ENCODE measurements around the gene SLC1A2. TPM values are rescaled to one million over a fixed set of nuclear protein-coding genes. Genes with fewer than 3 reads are reported as not detected.

The SLC1A2 gene
- total RNA-seq, 2 donors from 2014 or later: 0.10 to 0.13 TPM

DNA sequence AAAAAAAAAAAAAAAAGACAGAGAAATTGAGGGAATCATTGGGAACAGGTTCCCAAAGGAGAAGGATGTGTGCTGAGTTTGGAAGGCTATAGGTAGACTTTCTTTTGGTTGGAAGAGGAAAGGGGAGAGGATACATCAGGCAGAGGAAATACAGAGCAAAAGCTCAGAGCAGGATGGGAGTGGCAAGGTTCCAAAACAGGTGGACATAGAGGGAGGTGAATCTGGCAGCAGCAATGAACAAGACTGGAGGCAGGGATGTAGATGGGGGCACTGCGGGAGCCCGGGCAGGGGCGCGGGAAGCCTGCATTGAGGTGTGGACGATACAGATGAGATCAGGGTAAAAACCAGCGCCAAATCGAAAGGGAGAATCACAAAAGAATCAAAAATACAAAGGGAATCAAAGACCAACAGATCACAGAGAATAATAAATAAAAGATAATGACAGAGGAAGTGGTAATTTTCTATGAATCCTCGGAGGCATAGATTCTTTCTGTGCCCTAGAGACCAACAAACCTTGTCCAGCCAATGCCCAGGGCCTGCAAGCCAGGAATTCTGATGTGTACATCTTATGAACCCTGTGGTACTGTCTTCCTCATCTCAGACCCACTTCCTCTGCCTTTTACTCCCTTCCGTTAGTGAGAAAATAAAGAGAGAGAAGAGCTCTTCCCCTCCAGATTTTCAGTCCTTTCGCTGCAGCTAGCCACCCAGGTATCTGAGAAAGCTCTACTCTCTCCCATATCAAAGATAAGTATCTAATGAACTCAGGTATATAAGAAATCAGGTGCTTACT, 70.3 kb downstream of the SLC1A2 start:
- TF ChIP-seq, protein P1, sequence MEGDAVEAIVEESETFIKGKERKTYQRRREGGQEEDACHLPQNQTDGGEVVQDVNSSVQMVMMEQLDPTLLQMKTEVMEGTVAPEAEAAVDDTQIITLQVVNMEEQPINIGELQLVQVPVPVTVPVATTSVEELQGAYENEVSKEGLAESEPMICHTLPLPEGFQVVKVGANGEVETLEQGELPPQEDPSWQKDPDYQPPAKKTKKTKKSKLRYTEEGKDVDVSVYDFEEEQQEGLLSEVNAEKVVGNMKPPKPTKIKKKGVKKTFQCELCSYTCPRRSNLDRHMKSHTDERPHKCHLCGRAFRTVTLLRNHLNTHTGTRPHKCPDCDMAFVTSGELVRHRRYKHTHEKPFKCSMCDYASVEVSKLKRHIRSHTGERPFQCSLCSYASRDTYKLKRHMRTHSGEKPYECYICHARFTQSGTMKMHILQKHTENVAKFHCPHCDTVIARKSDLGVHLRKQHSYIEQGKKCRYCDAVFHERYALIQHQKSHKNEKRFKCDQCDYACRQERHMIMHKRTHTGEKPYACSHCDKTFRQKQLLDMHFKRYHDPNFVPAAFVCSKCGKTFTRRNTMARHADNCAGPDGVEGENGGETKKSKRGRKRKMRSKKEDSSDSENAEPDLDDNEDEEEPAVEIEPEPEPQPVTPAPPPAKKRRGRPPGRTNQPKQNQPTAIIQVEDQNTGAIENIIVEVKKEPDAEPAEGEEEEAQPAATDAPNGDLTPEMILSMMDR (IDR thresholded peaks at IDR 0.05): no peak
- H3K4me1 ChIP-seq: no peaks in the 10 kb centered on the region
- no peaks in the 10 kb centered on the region for H3K27me3 ChIP-seq
- no peak for DNase-seq
- H3K27ac ChIP-seq: no peak overlapping the region
- intact Hi-C loops (cut with DNase I): no loop called here
- H3K4me3 ChIP-seq: no peak overlapping the region
- no peaks in the 10 kb centered on the region for H3K9me3 ChIP-seq
- H3K9ac ChIP-seq (ENCODE audit: low read depth in 2 of 2, low read length in 2 of 2): no peak overlapping the region
- no peaks in the 10 kb centered on the region for H3K36me3 ChIP-seq

DNA sequence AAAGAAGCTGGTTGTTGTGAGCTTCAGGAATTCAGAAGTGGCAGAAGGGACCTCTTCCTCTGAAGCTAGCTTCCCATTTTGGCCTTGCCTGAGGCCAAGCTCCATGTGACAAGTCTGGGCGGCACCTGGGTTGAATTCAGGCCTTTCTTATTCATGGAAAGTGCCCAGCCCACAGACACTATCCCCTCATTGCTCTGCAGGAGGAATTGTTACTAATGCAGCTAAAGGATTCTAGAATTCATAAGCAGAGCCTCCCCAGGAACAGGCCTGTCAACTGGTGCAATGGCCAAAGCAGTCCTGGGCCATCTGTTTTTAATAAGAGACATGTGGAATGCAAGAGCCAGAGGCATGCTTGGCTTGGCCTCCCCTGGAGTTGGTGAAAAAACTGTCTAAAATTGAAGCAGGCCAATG, 71.4 kb downstream of the SLC1A2 start:
- Histone ChIP-seq H3K36me3 (no peaks in the 10 kb centered on the region), H3K9ac (ENCODE audit: low read depth in 2 of 2, low read length in 2 of 2) (no peak overlapping the region), H3K27me3 (no peaks in the 10 kb centered on the region), H3K4me1 (no peaks in the 10 kb centered on the region), H3K9me3 (no peaks in the 10 kb centered on the region), H3K4me3 (no peak overlapping the region), H3K27ac (no peak overlapping the region)
- no peak for DNase-seq
- intact Hi-C loops (cut with DNase I): no loop called here
- TF ChIP-seq, protein P1 (IDR thresholded peaks at IDR 0.05): no peak

DNA sequence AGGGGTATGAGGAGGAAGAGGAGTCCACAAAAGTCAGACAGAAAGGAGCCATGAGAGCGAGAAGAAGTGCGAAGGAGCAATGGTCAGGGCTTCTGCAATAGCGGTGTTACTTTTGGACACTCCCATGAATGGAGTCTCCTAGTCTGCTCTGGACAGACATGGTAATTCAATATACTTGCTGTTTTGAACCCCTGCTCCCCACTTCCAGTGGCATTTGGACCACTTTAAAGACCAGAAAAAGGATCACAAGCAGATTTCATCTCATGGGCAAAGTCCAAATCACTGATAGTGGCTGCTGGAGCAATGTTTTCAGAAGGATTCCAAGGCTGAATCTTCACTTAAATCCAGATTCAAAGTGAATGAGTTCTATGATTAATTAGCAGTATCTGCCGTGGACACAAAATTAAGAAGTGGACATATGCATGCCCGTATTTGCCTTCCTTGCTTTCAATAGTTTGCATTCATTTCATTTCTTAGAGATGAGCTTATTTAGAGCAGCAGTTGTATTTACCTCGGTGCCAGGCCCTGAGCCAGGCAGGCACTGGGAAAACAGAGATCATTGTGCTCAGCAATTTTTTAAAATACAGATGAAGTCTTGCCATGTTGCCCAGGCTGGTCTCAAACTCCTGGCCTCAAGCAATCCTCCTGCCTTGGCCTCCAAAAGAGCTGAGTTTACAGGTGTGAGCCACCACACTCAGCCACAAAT, 72.0 kb downstream of the SLC1A2 start:
- no peak for DNase-seq
- intact Hi-C loops (cut with DNase I): no loop called here
- no peak overlapping the region for H3K27ac ChIP-seq

DNA sequence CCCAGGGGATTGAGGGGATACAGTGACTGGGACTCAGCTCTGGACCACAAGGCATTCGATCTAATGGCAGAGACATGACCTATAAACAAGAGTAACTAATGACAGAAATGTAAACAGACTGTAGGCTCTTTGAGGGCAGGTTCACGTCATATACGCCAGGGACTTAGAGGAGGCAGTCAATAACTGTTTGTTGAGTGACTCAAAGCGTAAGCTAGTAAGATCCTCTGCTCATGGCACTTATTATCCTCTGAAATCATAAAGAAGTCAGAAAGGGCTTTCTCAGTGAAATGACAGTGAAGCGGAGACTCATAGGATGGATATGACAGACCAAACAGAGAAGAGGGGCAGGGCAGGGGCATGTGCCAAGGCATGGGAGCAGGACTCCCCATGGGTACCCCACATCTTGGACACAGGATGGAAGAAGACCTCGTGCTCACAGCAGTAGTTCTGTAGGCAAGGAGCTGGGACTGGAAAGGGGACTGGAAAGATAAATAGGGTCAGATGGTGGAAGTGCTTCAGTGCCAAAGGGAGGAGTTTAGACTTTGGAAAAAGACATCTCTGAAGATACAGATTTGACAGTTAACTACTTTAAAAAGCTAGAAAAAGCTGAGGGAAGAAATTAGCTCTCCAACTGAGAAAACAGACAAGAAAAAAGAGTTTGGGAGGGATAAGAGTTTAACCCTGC, 72.7 kb downstream of the SLC1A2 start:
- H3K4me3 ChIP-seq: no peak overlapping the region
- no peak overlapping the region for H3K9ac ChIP-seq (ENCODE audit: low read depth in 2 of 2, low read length in 2 of 2)
- no peaks in the 10 kb centered on the region for H3K36me3 ChIP-seq
- no peaks in the 10 kb centered on the region for H3K27me3 ChIP-seq
- H3K27ac ChIP-seq: no peak overlapping the region
- H3K9me3 ChIP-seq: no peaks in the 10 kb centered on the region
- intact Hi-C loops (cut with DNase I): no loop called here
- TF ChIP-seq, protein P1 (IDR thresholded peaks at IDR 0.05): no peak
- no peak for DNase-seq
- H3K4me1 ChIP-seq: no peaks in the 10 kb centered on the region

More for the DNA sequence above, 72.0 kb downstream of the SLC1A2 start:
- H3K9ac ChIP-seq (ENCODE audit: low read depth in 2 of 2, low read length in 2 of 2): no peak overlapping the region
- TF ChIP-seq, protein P1 (IDR thresholded peaks at IDR 0.05): no peak
- no peaks in the 10 kb centered on the region for H3K9me3 ChIP-seq
- no peaks in the 10 kb centered on the region for H3K4me1 ChIP-seq
- no peak overlapping the region for H3K4me3 ChIP-seq
- no peaks in the 10 kb centered on the region for H3K27me3 ChIP-seq
- no peaks in the 10 kb centered on the region for H3K36me3 ChIP-seq

DNA sequence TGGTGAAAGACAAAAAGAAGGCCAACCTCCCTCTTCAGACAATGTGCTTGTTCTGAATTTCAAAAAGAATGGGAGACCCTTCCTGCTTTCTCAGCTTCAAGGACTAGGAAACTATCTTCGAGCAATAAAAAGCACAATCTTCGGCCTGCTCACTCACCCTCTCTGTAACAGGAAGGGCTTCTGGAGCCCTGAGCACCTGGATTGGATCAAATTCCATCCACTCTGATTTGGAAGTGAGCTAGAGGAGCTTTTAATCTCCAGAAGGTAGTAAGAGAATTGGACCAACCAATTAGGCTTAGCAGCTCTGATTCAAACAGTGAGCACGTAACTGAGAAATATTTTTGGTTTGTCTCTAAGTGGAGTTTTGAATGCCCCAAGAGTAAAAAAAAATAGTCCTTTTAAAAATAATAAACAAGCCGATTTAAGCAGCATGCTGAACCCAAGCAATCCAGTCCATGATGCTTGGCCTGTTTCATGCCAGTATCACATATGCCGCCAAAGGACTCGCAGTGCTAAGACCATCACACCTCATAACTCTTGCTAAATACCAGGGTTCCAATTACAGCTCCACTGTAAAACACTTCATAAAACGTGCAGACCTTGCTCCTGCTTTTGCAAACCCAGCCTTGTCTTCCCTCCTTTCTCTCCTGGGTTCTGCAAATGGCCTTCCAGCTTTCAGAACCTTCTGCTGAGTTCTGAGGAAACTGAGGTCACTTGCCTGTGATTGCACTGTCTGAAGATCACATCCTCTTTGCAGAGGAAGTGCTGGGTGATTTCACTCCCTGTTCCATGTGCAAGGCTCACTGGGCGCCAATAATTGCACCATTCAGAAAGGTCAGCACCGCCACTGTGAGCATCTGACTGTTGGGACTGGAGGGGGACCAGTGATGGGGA, 74.4 kb downstream of the SLC1A2 start:
- no peaks in the 10 kb centered on the region for H3K4me1 ChIP-seq
- no peak for DNase-seq
- no peak overlapping the region for H3K27ac ChIP-seq
- H3K27me3 ChIP-seq: no peaks in the 10 kb centered on the region
- no peaks in the 10 kb centered on the region for H3K9me3 ChIP-seq
- intact Hi-C loops (cut with DNase I): no loop called here
- H3K9ac ChIP-seq (ENCODE audit: low read depth in 2 of 2, low read length in 2 of 2): no peak overlapping the region
- no peaks in the 10 kb centered on the region for H3K36me3 ChIP-seq
- TF ChIP-seq, protein P1 (IDR thresholded peaks at IDR 0.05): no peak
- H3K4me3 ChIP-seq: no peak overlapping the region
